ENCODE measurements around the gene LATS2. TPM values are rescaled to one million over a fixed set of nuclear protein-coding genes. Genes with fewer than 3 reads are reported as not detected.

LATS2 gene
- total RNA-seq, 1 experiment from 2014 or later: 18.8 TPM

GRCh38 chr13:20974981-20975585 lies 86.3 kb downstream of the LATS2 start:
- Histone ChIP-seq H2AFZ (ENCODE audit: low read depth, low read length, poor library complexity, severe bottlenecking) (no peak overlapping the region), H4K20me1 (ENCODE audit: insufficient read depth) (no peaks in the 10 kb centered on the region), H3K27ac (ENCODE audit: low read depth, low read length) (no peak overlapping the region), H3K79me2 (ENCODE audit: insufficient read depth, low read length) (no peaks in the 10 kb centered on the region), H3K4me3 (replicated peaks in 1 of 2; ENCODE audit: low read depth in 1 of 2, low read length in 2 of 2) (no peak overlapping the region), H3K9ac (ENCODE audit: low read length) (no peak overlapping the region), H3K36me3 (ENCODE audit: control insufficient read depth in 1 of 2, insufficient read depth in 2 of 2, low read length in 2 of 2) (peaks cover 12% of the 10 kb centered on the region in 2 experiments; a peak in 3 of 4 replicates), H3K27me3 (ENCODE audit: insufficient read depth, low read length) (no peaks in the 10 kb centered on the region), H3K4me2 (ENCODE audit: low read length) (no peak overlapping the region), H3K4me1 (ENCODE audit: control insufficient read depth in 1 of 2, insufficient read depth in 2 of 2, low read length in 2 of 2) (no peaks in the 10 kb centered on the region), H3K9me2 (ENCODE audit: insufficient read depth) (no peaks in the 10 kb centered on the region), H3K9me3 (ENCODE audit: control insufficient read depth in 1 of 2, insufficient read depth in 1 of 2, low read depth in 1 of 2, low read length in 2 of 2) (no peaks in the 10 kb centered on the region)
- no peak for TF ChIP-seq CBX3 (IDR thresholded peaks at IDR 0.05; ENCODE audit: low read depth)
- no peak for TF ChIP-seq ELF1 (IDR thresholded peaks at IDR 0.05; ENCODE audit: borderline replicate concordance, low read depth)
- ATAC-seq (no peak), DNase-seq (ENCODE audit: low read depth, low spot score) (no peak)
- no TSS peak for BruUV-seq (replicated peaks)
- intact Hi-C loops (cut with micrococcal nuclease): no loop called here
- RAD21 ChIA-PET (ENCODE audit: low non-redundant PET in 1 of 2, low total read pairs in 2 of 2, uncharacterized antibody in 2 of 2, unreplicated experiment in 2 of 2): no interaction called here
- CTCF ChIA-PET: no interaction called here
- POLR2A ChIA-PET: no interaction called here

DNA sequence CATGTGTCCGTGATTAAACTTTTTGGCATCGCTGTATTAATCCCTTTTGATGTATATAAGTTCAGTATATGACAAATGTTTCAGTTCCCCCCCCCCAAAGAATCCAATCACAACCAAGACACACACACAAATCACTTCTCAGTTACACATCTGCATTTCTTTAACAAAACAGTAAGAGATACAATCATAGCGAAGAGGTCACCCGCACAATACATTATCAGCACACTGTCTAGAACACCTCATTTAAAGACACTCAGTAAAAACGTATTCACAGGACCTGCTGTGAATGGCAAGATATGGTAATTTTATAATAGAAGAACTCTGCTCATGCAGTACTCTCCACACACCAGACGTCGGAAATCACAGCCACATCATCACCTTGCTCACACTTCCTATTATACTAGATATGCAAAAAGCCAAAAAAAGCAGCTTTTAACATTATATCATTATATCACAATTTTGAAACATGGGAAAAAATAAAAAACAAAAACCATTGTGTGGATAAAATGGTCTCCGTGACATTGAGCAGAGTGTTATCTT lies 87.4 kb downstream of the LATS2 start:
- POLR2A ChIA-PET: no interaction called here
- no peaks in the 10 kb centered on the region for H3K9me2 ChIP-seq (ENCODE audit: insufficient read depth)

More for the DNA sequence above, 87.4 kb downstream of the LATS2 start:
- no TSS peak for BruUV-seq (replicated peaks)
- Histone ChIP-seq H2AFZ (ENCODE audit: low read depth, low read length, poor library complexity, severe bottlenecking) (no peak overlapping the region), H3K4me2 (ENCODE audit: low read length) (no peak overlapping the region), H3K4me1 (ENCODE audit: control insufficient read depth in 1 of 2, insufficient read depth in 2 of 2, low read length in 2 of 2) (peaks cover 0 to 4% of the 10 kb centered on the region in 2 experiments; a peak in 1 of 4 replicates), H3K27ac (ENCODE audit: low read depth, low read length) (no peak overlapping the region), H3K9ac (ENCODE audit: low read length) (no peak overlapping the region), H3K36me3 (ENCODE audit: control insufficient read depth in 1 of 2, insufficient read depth in 2 of 2, low read length in 2 of 2) (peaks cover 8 to 12% of the 10 kb centered on the region in 2 experiments; a peak in 3 of 4 replicates), H3K79me2 (ENCODE audit: insufficient read depth, low read length) (no peaks in the 10 kb centered on the region), H3K27me3 (ENCODE audit: insufficient read depth, low read length) (no peaks in the 10 kb centered on the region), H3K9me3 (ENCODE audit: control insufficient read depth in 1 of 2, insufficient read depth in 1 of 2, low read depth in 1 of 2, low read length in 2 of 2) (no peaks in the 10 kb centered on the region), H4K20me1 (ENCODE audit: insufficient read depth) (no peaks in the 10 kb centered on the region), H3K4me3 (replicated peaks in 1 of 2; ENCODE audit: low read depth in 1 of 2, low read length in 2 of 2) (no peak overlapping the region)
- ChIA-PET CTCF (no interaction called here), RAD21 (ENCODE audit: low non-redundant PET in 1 of 2, low total read pairs in 2 of 2, uncharacterized antibody in 2 of 2, unreplicated experiment in 2 of 2) (no interaction called here)
- no peak for TF ChIP-seq ZFX (IDR thresholded peaks at IDR 0.05)
- TF ChIP-seq YY1 (IDR thresholded peaks at IDR 0.05; ENCODE audit: extremely low read depth, insufficient replicate concordance, low read depth, low read length): no peak
- TF ChIP-seq, protein P1, sequence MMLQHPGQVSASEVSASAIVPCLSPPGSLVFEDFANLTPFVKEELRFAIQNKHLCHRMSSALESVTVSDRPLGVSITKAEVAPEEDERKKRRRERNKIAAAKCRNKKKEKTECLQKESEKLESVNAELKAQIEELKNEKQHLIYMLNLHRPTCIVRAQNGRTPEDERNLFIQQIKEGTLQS (IDR thresholded peaks at IDR 0.05): no peak
- TF ChIP-seq ZNF274 (IDR thresholded peaks at IDR 0.05; ENCODE audit: low read depth, low read length): no peak
- TF ChIP-seq JUND (IDR thresholded peaks at IDR 0.05): no peak
- no peak for TF ChIP-seq SRF (IDR thresholded peaks at IDR 0.05; ENCODE audit: low read depth)
- TF ChIP-seq CEBPB (IDR thresholded peaks at IDR 0.05; ENCODE audit: low read depth): no peak
- TF ChIP-seq ELF1 (IDR thresholded peaks at IDR 0.05; ENCODE audit: borderline replicate concordance, low read depth): no peak
- TF ChIP-seq EGR1 (IDR thresholded peaks at IDR 0.05; ENCODE audit: low read depth): no peak
- no peak for TF ChIP-seq EZH2phosphoT487 (IDR thresholded peaks at IDR 0.05; ENCODE audit: borderline replicate concordance)
- no peak for TF ChIP-seq CBX3 (IDR thresholded peaks at IDR 0.05; ENCODE audit: low read depth)
- TF ChIP-seq RAD21 (IDR thresholded peaks at IDR 0.05; ENCODE audit: low read depth): no peak
- TF ChIP-seq POLR2AphosphoS5 (IDR thresholded peaks at IDR 0.05; ENCODE audit: low read depth, low read length): no peak
- TF ChIP-seq EZH2 (IDR thresholded peaks at IDR 0.05): no peak
- TF ChIP-seq, protein P2, sequence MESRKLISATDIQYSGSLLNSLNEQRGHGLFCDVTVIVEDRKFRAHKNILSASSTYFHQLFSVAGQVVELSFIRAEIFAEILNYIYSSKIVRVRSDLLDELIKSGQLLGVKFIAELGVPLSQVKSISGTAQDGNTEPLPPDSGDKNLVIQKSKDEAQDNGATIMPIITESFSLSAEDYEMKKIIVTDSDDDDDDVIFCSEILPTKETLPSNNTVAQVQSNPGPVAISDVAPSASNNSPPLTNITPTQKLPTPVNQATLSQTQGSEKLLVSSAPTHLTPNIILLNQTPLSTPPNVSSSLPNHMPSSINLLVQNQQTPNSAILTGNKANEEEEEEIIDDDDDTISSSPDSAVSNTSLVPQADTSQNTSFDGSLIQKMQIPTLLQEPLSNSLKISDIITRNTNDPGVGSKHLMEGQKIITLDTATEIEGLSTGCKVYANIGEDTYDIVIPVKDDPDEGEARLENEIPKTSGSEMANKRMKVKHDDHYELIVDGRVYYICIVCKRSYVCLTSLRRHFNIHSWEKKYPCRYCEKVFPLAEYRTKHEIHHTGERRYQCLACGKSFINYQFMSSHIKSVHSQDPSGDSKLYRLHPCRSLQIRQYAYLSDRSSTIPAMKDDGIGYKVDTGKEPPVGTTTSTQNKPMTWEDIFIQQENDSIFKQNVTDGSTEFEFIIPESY (IDR thresholded peaks at IDR 0.05; ENCODE audit: extremely low read depth, insufficient replicate concordance, low read length): no peak
- TF ChIP-seq FOSL1 (IDR thresholded peaks at IDR 0.05; ENCODE audit: low read depth): no peak
- TF ChIP-seq, protein P3, sequence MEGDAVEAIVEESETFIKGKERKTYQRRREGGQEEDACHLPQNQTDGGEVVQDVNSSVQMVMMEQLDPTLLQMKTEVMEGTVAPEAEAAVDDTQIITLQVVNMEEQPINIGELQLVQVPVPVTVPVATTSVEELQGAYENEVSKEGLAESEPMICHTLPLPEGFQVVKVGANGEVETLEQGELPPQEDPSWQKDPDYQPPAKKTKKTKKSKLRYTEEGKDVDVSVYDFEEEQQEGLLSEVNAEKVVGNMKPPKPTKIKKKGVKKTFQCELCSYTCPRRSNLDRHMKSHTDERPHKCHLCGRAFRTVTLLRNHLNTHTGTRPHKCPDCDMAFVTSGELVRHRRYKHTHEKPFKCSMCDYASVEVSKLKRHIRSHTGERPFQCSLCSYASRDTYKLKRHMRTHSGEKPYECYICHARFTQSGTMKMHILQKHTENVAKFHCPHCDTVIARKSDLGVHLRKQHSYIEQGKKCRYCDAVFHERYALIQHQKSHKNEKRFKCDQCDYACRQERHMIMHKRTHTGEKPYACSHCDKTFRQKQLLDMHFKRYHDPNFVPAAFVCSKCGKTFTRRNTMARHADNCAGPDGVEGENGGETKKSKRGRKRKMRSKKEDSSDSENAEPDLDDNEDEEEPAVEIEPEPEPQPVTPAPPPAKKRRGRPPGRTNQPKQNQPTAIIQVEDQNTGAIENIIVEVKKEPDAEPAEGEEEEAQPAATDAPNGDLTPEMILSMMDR (IDR thresholded peaks at IDR 0.05 in 2 of 3, conservative IDR thresholded peaks at IDR 0.05 in 1 of 3; ENCODE audit: borderline replicate concordance in 1 of 3, insufficient read depth in 1 of 3, low read depth in 2 of 3, low read length in 2 of 3): no peak
- no peak for DNase-seq (ENCODE audit: low read depth, low spot score)
- intact Hi-C loops (cut with micrococcal nuclease): no loop called here
- ATAC-seq: no peak

Measured in HCT116 (cell line).